Retinal pigment epithelial cell (primary cell): ENCODE results near the gene HEATR5A.
"Not testable (repeated sequence)": the region's sequence is repeated elsewhere in the genome, so short reads cannot be mapped to it uniquely, and the experiment has no call there.

ENCODE experiments used
- DNase-seq: peaks from one replicate; pipeline ENCODE4 v3.0.0-alpha.2; 2010; ENCODE audit warnings: low read depth
- H3K4me3 ChIP-seq: 2 replicates; pipeline ENCODE4 v1.5.1; 2011; ENCODE audit warnings: mild to moderate bottlenecking, low read length, control low read depth, moderate library complexity
- CTCF ChIP-seq: conservative IDR thresholded peaks from 2 replicates; pipeline ENCODE4 v1.5.1; 2011; ENCODE audit warnings: low read depth, low read length, control low read depth, inconsistent platforms

Gene HEATR5A

GRCh38 chr14:31268216-31268615 is 152.1 kb downstream of the HEATR5A start:
- DNase-seq = no peak
- TF ChIP-seq CTCF = no peak
- no peak overlapping the region for H3K4me3 ChIP-seq

- no peak overlapping the region for H3K4me3 ChIP-seq
- TF ChIP-seq CTCF = no peak
- no peak for DNase-seq
Measured at GRCh38 chr14:31266437-31267331, 153.7 kb downstream of the HEATR5A start.

GRCh38 chr14:31265701-31266398 is 154.5 kb downstream of the HEATR5A start:
- TF ChIP-seq CTCF = no peak
- DNase-seq = no peak
- H3K4me3 ChIP-seq = no peak overlapping the region

- peak; percentile 100 for DNase-seq
- no peak for TF ChIP-seq CTCF
- H3K4me3 ChIP-seq = no peak overlapping the region
Measured at GRCh38 chr14:31263485-31264133, 156.7 kb downstream of the HEATR5A start.

GRCh38 chr14:31261859-31262731 is 158.3 kb downstream of the HEATR5A start:
- DNase-seq = peak; percentile 90
- no peak for TF ChIP-seq CTCF
- no peak overlapping the region for H3K4me3 ChIP-seq

- no peak overlapping the region for H3K4me3 ChIP-seq
- no peak for DNase-seq
- no peak for TF ChIP-seq CTCF
Measured at GRCh38 chr14:31261523-31261858, 158.9 kb downstream of the HEATR5A start.

- not testable (repeated sequence) for H3K4me3 ChIP-seq, DNase-seq
Measured at GRCh38 chr14:31259040-31259435, 161.3 kb downstream of the HEATR5A start.
